NCI-H524 (cell line): ENCODE results near the gene NXNL2.

Experiments
- DNase-seq, 2 experiments: peaks; one replicate each; lab custom pipeline; 2025; lab: John Stamatoyannopoulos, UW

NXNL2 gene

DNA sequence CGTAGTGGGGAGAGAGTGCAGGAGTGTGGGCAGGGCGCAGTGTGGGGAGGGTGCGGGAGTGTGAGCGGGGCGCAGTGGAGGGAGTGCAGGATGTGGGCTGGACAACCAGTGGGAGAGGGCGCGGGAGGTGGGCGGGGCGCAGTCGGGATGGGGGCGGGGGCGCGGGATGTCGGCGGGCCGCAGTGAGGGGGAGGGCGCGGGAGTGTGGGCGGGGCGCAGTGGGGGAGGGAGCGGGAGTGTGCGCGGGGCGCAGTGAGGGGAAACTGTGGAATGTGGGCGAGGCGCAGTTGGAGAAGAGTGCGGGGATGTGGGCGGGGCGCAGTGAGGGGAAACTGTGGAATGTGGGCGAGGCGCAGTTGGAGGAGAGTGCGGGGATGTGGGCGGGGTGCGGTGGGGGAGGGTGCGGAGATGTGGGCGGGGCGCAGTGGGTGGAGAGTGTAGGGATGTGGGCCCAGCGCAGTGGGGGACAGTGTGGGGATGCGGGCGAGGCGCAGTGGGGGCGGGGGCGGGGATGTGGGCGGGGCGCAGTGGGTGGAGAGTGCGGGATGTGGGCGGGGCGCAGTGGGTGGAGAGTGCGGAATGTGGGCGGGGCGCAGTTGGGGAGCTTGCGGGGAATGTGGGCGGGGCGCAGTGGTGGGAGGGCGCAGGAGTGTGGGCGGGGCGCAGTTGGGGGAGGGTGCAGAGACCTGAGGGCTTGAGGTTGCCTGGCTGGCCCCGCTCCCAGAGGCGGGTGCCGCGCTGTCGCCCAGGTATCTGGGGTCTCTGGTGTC, at the start of gene NXNL2:
NXNL2 (plus strand) TSS at position 723 of the 770 bp plus-strand sequence. CDS start 257 bp downstream, outside the sequence.
- no peak for DNase-seq

DNA sequence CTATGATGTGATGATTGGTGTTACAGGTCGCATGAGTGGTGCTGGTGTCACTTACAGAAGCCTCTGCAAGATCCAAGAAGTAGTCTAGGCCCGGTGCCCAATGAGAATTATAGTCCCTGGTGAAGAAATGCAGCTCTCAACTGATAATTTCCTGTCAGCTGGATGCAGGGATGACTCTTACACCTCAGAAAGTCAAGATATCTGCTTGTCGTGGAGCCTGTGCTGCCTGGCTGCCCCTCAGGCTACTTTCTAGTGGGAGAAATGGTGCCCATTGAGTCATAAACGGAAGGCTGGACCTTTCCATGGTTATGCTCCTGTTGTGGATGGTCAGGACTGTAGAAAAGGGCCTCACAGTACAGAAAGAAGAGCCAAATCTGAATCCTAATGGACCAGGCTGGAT, 46.8 kb upstream of the NXNL2 start:
- DNase-seq, result no peak

DNA sequence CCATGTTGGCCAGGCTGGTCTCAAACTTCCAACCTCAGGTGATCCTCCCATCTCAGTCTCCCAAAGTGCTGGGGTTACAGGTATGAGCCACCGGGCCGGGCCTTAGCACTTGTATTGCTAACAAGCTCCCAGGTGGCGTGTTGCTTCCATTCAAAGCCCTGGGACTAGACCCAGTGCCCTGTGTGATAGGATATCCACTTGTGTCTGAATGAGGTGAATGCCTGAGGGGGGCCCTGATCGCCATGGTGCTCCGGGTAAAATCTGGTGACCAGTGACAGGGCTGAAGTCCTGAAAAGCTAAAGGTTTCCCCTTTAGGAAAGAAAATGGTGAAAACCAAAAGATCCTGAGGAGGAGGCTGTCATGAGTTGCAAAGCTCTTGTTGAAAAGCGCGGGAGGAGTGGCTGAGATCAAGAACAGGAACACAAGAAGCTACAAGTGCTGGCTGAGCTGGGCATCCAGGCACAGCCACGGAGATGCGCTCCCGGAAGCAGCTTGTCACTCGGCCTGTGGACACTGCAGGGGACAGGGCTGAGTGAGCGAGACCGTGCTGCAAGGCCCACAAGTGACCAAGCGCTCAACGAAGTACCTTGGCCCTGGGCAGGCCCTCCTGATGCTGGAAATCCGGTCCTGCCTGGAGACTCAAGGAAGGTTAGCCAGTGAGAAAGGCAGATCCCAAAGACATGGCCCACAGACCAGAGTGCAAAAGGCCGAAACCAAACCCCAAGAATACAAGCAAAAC, 39.8 kb upstream of the NXNL2 start:
- no peak for DNase-seq

DNA sequence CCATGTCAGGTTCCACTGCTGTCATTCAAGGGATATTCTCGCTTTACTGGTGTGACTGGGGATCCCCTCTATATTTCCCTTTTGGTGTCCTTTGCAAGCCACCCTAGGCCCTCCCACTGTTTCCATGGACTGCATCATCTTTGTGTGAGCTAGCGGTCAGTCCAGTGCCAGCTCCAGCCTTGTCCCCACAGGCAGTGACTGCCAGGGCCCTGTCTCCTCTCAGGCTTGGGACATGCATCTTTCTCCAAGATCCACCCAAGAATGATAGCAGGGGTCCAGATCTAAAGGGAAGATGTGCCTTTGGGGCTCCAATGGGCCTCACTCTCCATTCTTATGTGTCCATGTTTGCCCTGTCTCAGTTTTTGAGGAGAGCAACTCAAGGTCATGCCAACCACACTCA, 37.8 kb upstream of the NXNL2 start:
- DNase-seq, result no peak

DNA sequence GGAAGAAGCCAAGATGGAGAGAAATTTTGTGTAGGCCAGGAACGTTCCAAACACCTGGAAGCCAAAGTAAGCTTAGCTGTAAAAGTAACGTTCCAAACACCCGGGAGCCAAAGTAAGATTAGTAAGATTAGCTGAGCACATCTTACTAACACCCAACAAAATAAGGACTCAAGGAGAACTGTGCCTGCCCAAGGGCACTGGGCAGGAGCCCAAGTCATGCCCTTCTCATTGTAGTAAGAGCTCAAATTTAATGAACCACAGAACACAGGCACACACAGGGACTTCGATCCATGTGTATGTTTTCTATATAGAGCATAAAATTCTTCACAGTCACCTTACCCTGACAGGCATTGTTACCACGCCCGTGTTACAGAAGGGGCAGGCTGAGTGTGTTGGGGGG, 36.1 kb upstream of the NXNL2 start:
- no peak for DNase-seq

DNA sequence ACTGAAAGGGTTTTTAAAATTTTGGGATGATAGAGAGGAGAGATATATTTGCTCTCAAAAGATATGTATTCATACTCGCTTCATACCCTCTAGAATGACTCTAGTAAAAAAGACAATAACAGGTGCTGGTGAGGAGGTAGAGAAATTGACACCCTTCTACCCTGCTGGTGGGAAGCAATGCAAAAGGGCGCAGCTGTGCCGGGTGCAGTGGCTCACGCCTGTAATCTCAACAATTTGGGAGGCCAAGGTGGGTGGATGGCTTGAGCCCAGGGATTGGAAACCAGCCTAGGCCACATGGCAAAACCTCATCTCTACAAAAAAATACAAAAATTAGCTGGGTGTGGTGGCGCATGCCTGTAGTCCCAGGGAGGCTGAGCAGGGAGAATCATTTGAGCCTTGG, 33.9 kb upstream of the NXNL2 start:
- DNase-seq, result no peak

DNA sequence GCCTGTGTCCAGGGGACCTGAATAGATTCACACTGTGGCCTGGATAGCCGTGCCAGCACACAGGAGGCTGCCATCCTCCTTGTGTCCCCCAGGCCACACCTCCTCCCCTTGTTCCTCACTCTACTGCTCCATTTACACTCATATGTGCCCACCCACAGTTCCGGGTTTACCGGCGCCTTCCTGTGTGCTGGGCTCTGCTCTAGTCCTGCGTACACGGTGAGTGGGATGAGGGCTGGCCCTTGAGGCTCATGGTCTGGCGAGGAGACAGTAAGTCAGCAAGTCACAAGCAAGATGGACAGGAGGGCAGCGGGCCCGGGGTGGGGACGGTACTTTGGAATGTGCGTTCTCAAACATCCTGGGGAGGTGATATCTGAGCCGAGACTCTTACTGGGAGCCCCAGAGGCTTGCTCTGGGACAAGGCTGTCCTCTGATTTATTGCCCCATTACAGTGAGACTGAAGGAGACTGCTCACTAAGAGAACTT, 32.4 kb upstream of the NXNL2 start:
- DNase-seq, result no peak

DNA sequence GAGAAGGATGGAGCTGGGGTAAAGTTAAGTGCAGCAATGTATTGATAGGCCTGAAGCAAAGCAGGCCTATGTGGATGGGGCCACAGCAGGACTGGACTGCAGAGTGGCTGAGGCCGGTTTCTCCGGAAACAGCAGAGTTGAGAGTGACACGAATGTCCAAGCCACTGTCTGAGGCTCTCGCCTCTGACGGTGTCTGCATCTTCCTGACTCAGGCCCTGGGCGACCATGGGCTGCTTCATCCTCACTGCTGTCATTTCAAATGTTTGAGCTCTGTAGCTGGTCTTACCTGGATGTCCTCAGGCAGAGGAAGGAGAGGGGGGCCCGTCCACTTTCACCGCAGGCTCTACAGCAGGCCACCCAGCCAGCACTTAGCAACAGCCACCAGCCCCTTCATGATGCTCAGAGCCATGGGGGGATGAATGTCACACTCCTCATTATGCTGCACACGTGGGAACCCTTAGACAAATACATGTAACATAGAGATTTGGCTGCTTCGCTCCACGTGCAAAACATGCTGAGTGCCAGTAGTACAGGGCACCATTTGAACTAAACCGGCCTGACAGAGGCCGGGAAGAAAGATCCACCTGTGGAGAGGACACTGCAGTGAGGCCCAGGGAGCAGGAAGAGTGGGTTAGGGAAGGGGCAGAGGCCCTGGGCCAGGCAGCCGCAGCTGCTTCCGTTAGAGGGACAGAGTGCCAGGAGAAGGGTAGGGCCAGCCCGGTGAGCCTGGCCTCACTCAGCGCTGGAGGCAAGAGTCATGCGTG, 31.7 kb upstream of the NXNL2 start:
- DNase-seq, result no peak

DNA sequence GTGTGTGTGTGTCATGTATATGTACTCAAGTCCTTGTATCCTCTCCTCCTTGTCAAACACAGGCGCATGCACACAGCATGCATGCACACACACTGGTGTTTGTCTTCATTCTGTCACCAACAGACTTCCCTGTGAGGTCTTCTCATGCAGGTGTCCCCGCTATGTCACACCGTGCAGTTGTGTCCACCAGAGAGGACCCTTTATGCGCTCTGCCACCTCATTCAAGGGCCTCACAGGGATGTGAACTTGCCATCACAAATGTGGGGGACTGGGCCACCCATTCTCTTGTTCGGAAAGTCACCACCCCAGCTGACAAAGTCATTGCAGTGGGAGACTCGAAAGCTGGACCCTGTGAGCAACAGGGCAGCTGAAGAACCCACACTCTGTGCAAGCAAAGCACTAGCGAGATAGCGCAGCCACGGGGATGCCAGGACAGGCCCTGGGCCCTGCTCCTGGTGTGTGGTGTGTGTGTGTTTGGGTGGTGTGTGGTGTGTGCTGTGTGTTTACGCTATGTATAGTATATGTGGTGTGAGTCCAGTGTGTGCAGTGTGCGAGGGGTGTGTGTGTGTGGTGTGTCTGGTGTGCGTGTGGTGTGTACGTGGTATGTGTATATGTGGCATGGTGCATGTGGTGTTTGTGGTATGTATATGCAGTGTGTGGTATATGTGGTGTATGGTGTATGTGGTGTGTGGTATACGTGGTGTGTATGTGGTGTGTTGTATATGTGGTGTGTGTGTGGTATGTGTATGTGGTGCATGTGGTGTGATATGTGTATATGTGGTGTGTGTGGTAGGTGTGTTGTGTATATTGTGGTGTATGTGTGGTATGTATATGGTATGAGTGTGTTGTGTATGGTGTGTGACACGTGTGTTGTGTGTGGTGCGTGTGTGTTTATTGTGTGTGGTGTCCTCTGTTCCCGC, 30.9 kb upstream of the NXNL2 start:
- no peak for DNase-seq

DNA sequence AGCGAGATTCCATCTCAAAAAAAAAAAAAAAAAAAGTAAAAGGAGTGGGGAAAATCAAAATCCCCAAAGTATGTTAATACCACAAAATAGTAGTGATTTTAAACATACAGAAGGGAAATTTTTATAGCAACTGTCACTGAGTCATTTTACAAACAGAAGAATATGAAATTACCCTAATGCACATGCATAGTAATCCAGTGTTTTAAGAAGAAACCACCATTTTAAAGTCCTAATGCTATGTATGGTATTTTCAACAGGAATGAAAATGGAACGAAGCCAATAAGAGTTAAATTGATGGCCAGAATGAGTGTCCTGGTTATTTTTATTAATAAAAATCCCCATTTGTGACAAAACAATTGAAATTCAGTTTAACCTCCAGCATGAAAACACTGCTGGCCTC, 26.7 kb upstream of the NXNL2 start:
- no peak for DNase-seq

DNA sequence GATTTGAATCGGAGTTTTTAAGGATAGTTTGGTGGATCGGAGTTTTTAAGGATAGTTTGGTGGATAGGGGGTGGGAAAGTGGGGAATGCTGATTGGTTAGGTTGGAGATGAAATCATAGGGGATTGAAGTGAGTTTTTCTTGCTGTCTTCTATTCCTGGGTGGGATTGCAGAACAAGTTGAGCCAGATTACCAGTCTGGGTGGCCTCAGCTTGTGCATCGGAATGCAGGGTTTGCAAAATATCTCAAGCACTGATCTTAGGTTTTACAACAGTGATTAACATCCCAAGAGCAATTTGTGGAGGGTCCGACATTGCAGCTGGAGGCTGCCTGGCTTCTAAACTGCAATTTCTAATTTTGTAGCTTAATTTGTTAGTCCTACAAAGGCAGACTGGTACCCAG, 23.1 kb upstream of the NXNL2 start:
- no peak for DNase-seq

DNA sequence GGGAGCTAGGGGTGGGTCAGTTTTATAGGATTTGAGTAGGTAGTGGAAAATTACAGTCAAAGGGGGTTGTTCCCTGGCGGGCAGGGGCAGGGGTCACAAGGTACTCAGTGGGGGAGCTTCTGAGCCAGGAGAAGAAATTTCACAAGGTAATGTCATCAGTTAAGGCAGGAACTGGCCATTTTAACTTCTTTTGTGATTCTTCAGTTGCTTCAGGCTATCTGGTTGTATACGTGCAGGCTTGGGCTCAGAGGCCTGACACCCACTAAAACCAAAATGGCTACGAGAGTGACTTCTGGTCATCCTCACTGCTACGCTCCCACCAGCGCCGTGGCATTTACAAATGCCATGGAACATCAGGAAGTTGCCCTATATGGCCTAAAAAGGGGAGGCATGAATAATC, 20.7 kb upstream of the NXNL2 start:
- DNase-seq, result no peak

DNA sequence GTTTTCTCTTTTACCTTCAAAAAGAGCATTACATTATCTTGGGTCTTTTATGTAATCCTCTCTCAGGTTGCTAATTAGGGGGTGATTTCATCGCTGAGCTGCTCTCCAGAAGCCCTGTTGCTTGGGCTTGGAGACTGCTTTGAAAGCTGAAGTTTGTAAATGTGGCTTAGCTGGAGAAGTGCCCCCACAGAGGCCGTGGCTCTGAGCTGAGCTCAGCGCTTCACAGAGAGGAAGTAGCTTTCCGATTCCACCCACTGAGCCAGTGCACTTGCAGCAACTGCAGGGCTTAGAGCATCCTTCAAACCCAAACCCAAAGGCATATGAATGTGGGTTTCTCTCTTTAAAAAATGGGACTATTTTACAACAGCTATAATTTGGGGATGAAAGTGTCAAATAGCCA, 13.7 kb upstream of the NXNL2 start:
- no peak for DNase-seq

DNA sequence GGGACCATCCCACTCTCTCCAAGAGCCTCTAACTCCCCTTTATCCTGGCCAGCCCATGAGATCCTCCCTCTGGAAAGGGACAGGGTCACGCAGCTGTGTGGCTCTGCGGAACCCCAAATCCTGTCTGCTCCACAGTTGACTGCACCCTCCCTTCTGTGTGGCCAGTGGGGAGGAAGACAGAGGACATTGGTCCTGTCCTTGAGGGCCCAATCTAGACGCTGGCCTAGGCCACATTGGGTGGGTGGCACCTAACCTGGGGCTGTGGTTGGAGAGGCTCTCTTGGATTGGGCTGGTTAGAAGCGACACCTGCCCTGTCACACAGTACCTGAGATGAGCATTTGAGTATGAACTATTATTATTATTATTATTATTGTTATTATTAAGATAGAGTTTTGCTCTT, 12.6 kb upstream of the NXNL2 start:
- no peak for DNase-seq

DNA sequence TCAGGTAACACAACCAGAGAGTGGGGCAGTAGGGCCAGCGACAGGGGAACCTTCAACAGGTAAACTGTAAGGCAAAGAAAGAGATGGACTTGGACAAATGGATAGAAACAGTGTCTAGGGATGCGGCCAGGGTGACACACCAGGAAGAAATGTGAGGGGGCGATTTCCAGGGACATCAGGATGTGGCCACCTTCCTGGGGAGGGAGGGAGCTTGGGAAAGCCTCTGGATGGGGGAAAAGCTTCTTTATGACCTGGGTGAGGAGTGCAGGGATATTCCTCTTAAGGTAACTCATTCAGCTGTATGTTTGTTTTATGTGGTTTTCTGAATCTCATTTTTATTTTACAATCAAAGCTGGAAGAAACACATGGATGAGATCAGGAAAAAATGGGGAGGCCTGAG, 11.9 kb upstream of the NXNL2 start:
- DNase-seq, result no peak

DNA sequence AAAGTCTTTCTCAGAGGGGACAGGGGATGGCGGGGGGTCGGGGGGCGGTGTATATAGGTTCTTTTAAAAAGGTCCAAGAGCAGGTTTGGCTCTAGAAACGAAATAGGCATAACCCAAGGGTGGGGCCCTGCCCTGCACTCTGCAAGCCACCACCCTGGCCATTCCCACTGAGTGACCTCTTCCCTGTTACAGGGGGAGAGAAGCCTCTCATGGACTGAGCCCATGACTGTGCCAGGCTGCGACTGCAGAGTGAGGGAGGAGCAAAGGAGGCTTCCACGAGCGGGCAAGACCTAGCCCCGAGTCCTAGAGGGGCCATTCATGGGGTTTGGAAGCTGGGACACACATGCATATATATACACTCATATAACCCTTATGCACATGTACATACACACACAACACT, 10.1 kb upstream of the NXNL2 start:
- no peak for DNase-seq

DNA sequence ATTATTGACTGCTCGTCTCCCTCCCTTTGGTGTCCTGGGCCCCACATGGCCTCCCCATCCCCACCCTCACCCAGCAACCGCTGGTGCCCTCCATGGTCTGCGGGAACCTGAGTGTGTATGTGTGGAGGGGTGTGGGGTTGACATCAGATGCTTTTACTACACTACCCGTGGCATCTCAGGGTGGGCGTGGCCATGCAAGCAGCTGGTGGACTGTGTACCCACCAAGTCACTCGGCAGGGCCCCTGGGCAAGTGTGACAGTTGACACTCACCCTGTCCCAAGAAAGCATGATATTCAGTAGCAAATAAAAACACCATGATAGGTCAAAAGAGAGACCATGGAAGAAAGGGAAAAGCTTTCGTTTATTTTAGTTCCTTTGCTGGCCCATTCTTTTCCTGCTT, 7.4 kb upstream of the NXNL2 start:
- no peak for DNase-seq

DNA sequence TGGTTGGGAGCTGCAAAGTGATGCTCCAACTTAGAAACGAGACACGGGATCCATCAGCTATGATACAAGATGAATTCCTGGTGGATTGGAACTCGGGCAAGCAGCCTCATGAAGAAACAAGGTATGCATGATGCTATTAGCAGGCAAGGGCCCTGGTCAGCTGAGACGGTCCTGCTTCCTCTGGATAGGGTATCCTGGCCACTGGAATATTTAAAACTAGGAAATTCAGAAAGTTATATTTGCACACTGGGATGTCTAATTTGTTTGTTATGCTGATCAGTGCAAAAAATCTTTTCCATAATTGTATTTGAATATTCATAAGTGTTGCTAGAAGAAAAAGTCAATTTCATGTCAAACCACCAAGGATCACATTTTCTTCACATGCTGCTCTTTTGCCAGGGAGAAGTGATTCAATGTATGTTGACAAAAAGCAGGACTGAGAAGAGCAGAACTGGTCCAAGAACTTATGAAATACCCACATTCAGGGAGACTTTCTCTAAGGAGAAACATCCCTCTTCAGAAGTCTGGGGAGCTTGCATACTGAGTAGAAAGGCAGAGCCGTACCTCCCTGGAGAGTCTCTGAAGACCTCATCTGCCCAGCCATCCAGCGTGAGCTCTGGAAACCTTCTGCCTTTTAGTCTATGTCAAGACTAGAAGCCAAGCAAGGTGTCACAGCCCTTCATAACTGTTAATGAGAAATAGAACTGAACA, 6.7 kb upstream of the NXNL2 start:
- no peak for DNase-seq

DNA sequence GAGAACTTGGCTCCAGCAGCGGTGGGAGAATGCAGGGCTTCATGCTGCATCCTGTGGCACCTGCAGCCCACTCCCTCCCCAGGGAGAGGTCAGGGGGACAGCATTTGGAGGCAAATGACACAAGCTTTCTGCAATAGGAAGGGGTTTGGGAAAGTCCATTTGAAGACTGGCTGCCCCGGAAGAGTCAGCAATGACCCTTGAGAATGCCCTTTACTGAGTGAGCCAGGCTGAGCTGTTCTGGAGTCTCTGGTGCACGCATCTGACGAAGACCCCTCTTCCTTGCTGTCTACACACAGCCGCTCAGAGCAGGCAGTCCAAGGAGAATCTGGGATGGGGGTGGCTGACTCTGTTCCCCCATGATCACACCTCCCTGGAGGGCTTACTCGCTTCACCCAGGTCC, 5.5 kb upstream of the NXNL2 start:
- no peak for DNase-seq

DNA sequence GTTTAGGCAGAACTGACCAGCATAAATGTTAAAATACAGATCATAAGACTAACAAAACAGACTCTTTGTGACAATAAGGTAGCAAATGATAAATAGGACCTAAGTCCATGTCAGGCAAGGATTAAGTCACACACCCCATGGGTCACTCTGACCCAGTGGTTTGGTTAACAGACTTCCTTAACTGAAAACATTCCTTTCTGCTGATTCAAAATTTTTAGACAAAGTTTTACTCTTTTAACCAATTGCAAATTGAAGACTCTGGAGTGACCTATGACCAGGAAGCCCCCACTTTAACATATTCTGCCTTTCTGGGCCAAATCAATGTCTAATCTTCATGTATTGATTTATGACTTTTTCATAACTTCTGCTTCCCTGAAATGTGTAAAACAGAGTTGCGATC, 4.9 kb upstream of the NXNL2 start:
- DNase-seq, result no peak
